GM19397 (cell line): ENCODE data around the gene ADAMTS9.

Source experiments
- ATAC-seq: cut with Tn5 transposase; IDR thresholded peaks from one replicate; pipeline ENCODE4 v1.9.1; 2021; ENCODE audit warnings: mild to moderate bottlenecking, moderate library complexity; ENCODE audit not compliant: unreplicated experiment

The ADAMTS9 gene

GRCh38 chr3:64654013-64654412 is 33.8 kb downstream of the ADAMTS9 start:
- no peak for ATAC-seq

GRCh38 chr3:64653101-64653500 is 34.7 kb downstream of the ADAMTS9 start:
- ATAC-seq = no peak

GRCh38 chr3:64651741-64652241 is 36.0 kb downstream of the ADAMTS9 start:
- no peak for ATAC-seq

DNA sequence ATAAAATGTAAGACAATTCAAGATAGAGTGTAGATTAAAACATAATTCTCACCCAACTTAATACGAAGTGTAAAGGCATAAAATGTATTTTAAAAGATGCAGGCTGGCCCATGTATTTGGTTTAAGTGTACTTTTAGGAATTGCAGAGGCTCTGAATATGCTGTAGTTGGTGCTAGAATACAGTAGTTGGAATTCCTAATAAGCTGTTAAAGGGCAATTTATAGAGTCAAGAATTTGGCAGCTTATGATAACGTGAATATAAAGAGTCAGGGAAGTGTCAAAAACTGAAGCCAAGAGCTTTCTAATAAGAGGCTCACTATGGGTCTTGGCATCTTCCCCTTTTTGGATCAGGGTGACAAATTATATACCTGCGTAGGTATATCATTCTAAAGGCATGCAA is 36.5 kb downstream of the ADAMTS9 start:
- ATAC-seq = no peak

DNA sequence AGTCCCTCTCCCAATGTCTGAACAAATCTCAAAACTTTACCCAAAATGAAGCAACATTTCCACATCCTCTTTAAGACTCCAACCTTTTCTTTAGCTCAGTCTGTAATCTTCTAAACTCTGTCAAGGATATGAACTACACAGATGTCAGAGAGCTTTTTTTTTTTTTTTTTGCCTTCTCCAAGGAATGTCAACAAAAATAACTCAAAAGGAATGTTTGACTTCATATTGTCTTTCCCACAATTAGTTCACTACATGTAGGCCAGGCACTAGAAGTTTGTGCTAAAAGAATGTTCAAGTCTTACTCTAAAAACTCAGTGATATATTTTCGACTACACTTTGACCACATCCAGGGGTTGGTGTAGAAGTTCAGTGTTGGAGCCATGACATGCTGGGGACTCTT is 37.1 kb downstream of the ADAMTS9 start:
- ATAC-seq = no peak

- no peak for ATAC-seq
Measured at GRCh38 chr3:64650096-64650622, 37.6 kb downstream of the ADAMTS9 start.

DNA sequence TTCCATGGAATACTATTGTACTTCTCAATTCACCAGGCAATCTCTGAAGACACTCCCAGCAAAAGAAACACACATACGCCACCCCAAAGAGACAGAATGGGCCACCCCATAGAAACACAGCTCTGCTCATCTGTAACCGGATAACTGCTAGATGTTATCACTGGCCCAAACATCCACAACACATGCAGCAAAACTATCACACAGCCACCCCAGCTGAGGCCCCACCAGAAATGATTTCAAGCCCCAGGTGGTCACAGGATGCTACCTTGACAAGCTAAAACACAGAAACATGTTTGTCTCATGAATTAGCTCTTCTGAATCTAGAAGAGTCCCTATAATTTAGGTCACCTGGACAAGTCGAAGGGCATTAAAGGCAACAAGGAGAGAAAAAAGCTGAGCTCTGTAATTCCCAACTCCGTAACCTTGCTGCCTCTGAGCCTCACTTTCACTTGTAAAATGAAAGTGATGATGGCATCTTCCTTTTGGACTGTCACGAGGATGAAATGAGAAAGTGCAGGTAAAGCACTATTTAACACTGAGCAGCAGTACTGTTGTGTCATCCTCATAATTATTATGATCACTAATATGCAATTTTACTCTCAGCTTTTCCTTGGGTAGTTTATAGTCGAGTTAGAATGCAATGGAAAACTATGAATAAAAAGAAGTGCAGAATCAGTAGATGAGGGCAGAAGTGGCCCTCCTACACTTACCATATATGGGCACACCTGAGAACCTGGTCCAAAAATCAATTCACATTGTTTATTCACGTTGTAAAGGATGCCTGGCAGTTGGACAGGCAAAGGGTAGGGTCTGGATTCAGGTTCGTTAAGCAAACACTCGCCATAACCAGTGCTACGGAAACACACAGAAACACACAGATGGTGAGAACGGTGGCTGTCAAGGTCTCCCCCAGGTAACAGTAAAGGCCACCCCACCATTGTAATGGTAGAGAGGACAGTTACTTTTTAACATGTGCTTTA is 38.6 kb downstream of the ADAMTS9 start:
- no peak for ATAC-seq

DNA sequence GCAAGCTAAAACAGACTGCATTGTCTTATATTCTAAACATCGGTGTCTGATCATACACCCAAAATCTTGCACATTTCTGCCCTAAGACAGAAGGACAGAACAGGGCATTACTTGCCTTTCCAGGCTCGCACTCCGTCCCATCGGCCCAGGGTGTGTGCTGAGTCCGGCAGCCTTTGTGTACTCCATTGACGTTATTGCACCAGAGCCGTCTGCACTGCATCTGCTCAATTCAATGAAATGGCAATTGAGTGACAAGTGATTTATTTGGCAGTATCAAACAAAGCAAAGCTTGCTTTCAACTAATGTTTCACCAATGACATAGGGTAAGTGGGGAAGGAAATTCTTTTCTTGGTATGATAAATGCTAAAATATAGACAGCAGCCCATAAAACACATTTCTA is 40.0 kb downstream of the ADAMTS9 start:
- ATAC-seq = no peak

- ATAC-seq = no peak
Measured at GRCh38 chr3:64645243-64645642, 42.6 kb downstream of the ADAMTS9 start.

DNA sequence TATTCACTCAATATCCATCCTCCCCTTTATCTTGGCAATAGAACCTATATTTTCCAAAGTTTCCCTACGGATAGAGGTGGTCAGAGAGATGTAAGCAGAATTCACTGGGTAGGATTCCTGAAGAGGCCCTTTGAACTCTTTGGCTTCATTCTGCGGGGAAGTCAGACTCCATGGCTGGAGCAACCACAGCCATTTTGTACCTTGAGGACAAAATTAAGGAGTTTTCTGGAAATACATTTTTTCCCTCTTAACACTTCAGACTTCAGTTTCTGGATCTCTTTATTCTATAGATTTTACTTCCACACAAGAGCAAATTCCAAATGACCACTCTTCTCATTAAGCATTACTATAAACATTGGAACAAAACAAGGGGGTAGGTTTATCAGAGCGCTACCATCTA is 43.3 kb downstream of the ADAMTS9 start:
- no peak for ATAC-seq

DNA sequence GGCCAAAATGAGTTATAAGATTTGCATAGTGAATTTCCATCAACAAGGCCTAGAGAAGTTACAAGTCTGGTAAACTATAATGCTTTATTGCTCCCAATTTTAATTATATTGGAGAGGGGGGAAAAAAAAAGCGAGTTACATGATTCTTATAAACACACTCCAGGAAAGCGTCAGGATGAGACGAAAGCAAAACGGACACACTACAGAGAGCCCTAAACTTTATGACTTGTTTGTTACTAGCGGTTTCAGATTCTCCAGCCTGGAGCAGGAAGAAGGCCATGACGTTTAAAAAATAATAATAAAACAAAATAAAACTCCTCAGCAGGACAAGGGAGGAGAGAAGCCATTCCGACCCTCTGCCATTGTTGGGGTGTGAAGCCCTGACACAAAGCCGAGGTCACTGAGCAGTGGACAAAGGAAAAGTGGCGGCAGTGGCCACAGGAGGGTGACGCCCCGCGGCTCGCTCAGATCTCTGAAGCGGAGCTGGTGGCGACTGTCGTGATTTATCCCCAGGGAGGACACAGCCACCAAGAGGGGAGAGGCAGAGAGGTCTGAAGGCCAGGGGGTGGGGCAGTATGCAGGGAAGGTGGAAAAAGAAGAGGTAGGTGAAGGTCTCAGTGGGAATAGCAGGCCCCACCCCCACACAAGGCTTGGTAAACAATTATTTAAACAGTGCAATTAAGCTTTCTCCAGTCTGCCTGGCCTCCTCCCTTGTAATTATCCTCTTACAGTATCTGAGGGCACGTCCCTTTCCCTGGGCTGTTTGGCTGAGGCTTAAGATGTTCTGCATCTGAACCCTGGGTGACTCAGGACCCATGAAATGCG is 45.3 kb downstream of the ADAMTS9 start:
- no peak for ATAC-seq

DNA sequence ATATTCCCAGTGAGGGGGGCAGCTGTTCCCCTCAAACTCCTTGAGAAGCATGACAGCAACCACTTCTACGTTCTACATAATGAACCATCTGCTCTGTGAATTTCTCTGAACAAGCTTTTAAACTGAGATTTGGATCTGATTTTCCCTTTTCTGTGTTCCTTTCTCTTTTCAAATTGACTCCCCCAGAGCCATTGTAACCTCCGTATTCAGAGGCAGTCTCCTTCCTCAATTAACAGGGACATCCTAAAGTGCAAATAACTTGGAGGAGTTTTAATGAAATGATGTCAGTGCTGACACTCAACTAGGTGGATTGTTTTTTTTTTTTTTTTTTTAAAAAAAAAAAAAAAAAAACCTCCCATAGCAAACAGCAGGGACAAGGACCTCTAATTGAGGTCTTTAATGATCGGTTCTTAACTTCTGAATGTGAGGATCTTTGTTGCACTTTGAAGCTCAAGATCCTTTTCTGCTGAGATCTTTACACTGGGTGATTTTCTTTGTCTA is 48.8 kb downstream of the ADAMTS9 start:
- no peak for ATAC-seq

- ATAC-seq = no peak
Measured at GRCh38 chr3:64638511-64638910, 49.3 kb downstream of the ADAMTS9 start.

DNA sequence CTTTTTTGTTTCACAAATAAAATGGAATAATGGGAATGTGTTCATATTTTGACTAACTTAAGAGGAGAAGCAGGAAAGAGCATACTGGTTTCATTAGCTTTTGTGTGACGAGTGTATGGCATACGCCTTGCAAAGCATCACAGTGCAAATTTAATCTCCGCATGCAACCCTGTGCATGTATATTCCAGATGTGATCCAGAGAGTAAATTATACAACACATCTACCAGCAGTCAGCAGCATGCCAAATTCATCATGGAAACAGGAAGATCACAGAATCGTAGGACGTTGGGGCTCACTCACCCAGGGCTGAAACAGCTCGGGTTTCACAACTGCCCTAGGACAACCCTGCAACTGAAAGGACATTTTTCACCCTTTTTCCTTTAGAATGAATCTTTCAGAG is 53.4 kb downstream of the ADAMTS9 start:
- ATAC-seq = no peak

DNA sequence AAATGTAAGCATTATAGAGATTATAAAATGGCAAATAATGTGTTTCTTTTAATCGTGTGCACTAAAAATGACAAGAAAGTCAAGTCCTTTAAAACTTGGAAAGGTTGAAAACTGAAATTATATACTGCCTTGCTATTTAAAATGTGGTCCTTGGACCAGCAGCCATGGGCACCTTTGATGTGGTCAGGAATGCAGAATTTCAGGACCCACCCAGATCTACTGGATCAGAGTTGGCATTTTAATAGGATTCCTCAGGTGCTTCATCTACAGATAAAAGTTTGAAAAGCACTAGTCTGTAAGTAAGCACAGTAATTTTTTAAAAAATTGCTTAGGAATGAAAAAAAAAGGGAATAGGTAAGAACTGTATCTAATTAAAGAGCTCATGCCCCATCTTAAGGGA is 55.8 kb downstream of the ADAMTS9 start:
- ATAC-seq = no peak

DNA sequence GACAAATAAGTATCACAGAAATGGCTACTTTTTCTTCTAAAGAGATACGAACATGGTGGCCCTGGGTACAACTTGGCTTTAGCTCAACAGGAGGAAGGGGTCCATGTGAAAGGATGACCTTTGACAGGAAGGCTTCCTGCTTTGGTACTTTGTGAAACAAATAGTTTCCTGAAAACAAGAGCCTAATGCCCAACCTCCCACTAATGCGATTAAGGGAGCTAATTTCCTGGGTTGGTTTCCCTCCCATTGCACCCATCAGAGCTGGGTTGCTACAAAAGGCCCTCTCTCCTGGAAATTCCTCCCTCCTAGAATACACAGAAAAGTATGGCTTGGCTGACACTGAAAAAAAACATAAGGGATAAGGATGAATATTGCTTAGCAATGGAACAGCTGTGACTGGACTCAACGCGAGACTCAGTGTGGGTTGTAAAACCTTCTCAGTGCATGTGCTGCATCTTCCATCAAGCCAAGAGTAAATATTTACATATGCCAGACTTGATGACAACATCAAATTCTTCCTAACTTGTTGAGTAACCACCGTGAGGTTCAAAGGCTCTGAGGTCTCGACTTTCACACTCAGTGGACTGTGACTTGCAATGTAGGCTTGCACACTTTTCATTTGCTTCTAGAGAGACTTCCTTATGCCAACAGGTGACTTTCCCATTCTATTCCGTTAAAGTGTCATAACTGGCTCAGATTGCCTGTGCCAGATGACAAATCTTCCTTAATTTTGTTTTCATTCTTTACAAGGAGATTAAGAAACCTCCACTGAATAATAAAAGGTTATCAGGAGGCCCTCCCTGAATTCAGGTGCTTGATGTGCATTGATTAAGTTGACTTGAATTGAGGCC is 60.1 kb downstream of the ADAMTS9 start:
- ATAC-seq = no peak

GRCh38 chr3:64627042-64627441 is 60.8 kb downstream of the ADAMTS9 start:
- ATAC-seq = no peak

GRCh38 chr3:64625381-64625780 is 62.4 kb downstream of the ADAMTS9 start:
- ATAC-seq = no peak

- ATAC-seq = no peak
Measured at GRCh38 chr3:64623125-64623524, 64.7 kb downstream of the ADAMTS9 start.

DNA sequence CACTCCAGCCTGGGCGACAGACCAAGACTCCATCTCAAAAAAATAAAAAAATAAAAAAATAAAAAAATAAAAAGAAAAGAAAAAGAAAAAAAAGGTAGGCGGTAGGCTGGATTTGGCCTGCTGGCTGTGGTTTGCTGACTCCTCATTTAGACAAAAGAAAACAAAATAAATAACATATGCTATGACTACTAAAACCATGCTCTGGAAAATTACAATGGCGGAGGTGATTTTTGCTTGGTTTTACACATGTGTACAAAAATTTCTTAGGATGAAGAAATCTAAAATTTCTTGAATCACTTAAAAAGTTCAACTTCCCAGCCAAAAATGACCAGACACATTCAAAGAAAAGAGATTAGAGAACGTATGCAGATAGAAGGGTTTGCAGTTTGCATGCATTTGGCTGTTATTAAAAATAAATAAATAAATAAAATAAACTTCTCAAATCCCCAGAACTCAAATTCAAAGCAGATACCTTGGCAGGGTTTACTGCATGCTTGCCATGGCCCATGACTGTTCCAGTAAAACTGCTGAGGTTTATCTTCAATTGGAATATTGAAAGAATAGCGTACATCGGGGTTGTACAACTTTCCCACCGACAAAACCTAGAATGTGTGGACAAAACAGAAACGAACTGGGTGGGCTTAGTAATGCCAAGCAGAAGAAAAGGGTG is 65.9 kb downstream of the ADAMTS9 start:
- no peak for ATAC-seq
